Germinal center (tissue), 1 donor: ENCODE results near the gene PELI2.
"Not testable (repeated sequence)": the region's sequence is repeated elsewhere in the genome, so short reads cannot be mapped to it uniquely, and the experiment has no call there.

ENCODE experiments used
- DNase-seq: peaks from one replicate; pipeline ENCODE4 v3.0.0; 2012; ENCODE audit warnings: mixed read lengths, low spot score

Gene PELI2

DNA sequence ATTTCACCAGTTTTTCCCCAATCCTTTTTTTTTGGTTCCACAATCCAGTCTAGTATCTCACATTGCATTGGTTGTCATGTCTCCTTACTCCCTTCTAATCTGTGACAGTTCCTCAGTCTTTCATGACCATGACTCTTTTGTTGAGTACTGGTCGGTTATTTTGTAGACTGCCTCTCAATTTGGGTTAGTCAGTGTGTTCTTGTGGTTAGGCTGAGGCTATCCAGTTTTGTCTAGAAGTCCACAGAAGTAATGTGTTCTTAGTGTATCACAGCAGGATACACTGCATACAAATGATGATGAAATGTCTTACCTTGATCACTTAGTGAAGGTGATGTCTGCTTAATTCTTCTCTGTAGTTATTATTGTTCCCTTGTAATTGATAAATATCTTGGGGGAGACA lies 24.8 kb downstream of the PELI2 start:
- DNase-seq = no peak

DNA sequence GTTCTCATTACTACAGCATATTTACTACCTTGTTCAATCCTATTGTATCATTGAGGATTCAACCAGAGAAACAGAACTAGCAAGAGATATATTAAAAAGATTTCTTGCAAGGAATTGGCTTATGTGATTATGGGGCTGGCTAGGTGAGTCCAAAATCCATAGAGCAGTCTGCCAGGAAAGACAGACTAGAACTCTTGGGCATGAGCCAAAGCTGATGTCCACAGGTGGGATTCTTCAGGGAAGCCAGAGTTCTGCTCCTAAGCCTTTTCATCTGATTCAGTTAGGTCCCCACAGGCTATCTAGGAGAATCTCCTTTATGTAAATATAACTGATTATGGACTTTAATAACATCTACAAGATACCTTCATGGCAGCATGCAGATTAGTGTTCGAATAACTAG lies 26.0 kb downstream of the PELI2 start:
- no peak for DNase-seq

DNA sequence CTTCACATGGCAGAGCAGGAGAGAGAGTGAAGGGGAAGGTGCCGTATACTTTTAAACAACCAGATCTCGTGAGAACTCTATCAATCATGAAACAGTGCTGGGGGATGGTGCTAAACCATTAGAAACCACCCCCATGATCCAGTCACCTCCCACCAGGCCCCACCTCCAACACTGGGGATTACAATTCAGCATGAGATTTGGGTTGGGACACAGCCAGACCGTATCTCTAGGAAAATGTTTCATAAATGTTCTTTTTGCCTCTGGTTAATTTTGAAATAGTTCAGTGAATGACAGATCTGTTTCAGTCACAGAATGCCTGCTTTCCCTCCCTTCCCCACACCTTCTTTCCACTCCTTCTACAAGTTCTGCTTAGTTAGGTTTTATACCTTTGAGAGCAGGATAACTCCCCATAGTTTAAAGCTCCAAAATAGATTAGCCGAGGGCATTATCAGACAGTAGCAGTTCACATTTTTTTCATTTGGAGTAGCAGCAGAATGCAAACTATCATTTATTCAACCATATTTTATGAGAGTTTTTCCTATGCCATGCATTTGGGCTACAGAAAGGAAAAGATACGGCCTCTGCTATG lies 27.1 kb downstream of the PELI2 start:
- no peak for DNase-seq

DNA sequence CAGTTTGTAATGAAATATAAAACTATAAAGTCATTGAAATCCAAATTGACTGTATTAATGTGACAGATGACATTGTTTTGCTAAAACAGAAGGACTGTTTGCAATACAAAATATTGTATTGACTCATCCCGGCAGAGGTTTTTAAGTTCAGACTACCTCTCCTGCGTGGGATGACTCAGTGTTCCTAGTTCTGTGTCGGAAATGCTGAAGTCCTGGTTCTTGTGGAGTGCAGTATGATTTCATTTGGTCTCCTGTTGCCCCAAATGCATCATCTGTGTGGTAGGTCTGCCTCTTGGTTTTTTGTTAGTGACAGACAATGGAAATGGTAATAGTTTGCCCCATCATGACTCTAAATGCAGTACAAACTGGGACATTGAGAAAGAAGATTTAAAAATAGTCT lies 27.8 kb downstream of the PELI2 start:
- no peak for DNase-seq

DNA sequence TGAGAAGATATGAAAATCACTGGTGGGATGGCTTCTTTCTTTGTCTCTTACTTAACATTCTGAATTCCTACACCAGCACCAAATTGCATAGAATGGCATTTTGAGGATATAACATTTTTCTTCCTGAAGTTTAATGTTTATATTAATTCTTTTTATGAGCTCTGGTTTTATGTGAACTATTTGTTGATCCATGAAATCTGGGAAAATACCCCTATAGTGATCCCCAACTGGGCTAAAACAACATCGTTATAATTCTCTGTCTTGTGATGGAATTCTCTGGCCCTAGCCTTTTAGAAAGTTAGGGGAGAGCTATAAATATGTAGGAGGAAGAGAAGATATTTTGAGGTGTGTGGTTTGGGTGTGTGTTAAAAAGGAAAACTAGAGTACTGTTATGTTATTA lies 29.2 kb downstream of the PELI2 start:
- DNase-seq = no peak

DNA sequence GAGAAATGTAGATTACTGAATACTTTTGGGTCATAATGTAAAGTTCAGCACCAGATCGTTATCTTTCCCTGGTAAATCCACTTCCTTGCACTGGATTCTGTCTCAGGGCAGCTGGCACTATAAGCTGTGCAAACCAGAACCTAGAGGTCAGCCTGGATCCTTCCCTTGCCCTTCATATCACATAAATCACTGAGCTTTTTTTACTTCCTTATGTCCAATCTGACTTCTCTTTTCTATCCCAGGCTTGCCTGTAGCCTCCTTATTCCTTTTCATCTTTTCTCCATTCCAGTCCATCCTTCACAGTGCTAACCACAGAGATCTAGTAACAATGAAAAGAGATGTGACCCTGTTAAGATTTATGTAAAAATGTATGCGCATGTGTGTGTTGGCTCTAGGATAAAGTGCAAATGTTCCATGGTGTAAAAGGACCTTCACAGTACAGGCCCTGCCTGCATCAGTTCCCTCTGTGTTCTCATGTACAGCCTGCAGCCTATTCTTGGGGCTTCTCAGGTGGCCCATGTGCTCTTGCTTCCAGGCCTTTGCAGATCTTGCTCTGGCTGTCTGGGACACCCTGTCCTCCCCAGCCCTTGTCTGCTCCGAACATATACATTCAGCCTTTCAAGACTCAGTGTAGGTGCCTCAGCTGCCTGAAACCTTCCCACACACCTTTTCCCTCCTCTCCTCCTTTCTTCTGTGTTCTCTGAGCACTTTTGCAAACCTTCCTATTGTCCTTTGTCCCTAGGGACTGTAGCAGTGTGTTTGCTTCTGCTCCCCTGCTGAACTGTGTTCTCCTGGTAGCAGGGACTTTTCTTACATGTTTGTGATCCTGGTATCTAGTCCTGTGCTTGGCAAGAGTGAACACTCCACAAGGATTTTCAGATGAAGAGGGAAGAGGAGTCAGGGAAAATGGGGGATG lies 30.0 kb downstream of the PELI2 start:
- DNase-seq = no peak

DNA sequence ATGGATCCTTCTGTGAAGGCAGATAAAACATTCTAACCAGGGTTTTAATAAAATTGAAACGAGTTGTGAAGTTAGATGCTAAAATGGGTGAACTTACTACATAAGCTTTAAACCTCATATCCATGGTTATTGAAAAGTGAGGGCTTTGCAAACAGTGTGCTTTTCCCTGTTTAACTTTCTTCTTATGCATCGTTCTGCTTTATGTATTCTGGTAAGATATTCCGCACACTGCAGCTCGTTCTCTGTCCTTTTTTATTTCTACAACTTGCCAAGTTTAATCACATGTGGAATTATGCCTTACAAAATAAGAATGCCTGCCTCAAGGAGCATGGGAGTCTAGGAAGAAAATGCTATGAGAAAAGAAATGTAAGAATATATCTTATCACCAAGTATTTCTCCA lies 30.9 kb downstream of the PELI2 start:
- DNase-seq = no peak

DNA sequence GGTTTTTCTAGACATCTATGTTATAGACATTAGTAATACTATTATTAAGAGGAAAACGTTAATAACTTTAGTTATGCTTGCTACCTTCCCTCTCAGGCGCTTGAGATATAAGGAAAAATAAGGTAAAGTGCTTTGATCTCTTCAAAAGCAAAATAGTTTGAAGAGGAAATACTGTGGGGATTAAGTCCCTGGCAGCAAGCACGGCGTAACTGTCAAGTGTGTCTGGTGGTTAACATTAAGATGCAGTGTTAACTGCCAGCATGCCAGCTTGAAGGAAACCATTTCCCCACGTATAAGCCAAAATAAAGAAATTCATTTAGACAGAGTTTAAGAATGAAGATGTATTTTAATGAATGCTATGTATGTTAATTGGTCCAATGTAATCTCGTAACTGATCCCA lies 31.8 kb downstream of the PELI2 start:
- no peak for DNase-seq

DNA sequence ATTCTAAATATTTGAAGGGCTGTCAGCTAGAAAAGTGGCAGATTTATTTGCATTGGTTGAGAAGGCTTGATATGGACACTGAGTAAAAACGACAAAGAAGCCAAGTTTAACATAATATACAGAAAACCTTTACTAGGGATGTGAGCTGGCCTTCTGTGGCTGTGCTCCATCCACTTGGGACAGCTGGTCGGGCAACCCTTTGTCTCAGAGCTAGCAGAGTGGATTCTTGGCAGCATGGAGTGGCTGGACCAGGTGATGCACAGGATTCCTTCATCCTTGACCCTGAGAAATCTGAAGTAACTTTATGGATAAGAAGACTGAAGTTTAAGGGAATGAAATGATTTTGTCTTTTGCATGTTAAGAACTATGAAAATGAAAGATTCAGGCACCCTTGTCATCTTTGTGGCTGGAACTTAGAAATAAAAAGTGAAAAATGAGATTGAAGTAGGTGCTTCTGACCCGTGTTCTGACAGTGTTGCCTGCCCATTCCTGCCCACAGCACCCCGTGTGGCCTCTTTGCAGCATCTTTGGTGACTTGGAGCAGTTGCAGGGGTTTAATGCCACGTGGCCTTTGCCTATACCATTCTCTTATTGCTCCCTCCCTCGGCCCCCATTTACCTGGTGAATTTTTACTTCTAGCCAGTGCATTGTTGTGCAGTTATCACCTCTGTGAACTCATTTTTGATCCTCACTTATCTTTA lies 32.6 kb downstream of the PELI2 start:
- DNase-seq = no peak

DNA sequence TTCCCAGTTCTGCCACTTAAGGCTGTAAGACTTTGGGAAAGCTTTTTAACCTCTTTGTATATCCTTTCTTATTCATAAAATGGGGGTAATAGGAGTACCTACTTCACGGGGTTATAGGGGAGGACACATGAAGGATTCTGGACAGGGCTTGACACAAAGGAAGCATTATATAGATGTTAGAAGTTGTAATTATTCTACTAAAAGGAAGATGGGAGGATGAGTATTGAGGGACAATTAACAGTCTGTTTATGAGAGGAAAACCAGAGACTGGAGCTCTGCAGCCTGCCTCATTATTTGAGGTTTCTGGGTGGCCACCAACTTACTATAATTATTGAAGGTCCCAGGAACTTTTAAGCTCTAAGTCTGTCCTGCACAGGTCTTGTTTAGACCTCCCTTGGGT lies 34.0 kb downstream of the PELI2 start:
- no peak for DNase-seq

DNA sequence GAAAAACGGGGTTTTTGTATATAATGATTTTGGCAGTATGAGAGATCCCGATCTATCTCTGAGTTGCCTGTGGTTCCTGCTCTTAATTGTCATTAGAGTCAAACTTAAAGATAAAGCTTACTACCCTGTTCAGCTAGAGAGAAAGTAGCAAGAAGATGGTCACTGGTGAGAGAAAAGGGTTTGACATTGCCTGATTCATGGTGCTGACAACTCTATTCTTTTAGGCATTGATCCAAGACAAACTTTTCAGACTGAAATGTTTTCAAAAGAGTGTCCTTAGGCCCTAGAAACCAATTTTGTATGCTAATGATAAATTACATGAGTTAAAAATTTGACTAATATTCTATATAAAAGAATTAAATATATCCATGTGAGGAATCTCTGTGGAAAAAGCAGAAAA lies 35.1 kb downstream of the PELI2 start:
- DNase-seq = no peak

DNA sequence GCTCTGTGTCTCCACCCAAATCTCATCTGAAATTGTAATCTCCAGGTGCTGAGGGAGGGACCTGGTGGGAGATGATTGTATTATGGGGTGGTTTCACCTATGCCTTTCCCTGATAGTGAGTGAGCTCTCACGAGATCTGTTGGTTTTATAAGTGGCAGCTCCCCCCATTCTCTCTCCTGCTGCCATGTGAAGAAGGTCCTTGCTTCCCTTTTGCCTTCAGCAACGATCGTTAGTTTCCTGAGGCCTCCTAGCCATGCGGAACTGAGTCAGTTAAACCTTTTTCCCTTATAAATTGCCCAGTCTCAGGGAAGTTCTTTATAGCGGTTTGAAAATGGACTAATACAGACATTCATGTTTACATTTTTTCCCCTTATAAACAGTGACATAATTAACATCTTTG lies 36.1 kb downstream of the PELI2 start:
- DNase-seq = no peak

DNA sequence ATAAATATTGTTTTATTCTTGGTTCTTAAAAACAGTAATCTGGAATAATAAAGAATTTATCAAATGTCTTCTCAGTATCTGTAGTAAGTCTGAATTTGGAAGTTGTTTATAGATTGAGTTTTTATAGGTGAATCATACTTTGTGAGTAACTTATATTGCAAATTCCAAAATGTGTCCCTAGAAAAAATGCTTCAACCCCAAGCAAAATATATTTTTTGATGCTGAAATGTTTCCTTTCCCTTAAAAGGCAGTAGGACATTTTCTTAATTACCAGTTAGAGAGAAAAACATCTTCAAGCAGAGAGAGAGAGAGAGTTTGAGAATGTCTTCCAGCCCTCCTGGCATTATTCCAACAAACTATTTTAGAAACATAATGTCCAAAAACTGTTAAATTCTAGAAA lies 37.9 kb downstream of the PELI2 start:
- no peak for DNase-seq

DNA sequence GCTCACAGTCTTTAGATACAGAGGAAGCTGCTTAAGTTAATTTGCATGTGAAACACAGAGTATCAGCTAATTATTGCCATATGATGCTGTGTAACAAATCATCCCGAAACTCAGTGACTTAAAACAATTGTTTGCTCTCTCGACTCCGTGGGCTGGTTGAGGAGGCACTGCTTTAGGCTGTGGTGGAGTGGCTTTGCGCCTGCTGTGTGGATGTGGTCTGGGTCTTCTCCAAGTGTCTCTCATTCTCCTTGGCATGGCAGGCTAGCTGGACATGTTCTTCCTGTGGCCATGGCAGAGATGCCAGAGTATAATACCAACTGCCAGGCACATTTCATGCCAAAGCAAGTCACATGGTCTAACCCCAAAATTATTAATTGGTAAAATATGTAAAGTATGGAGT lies 40.9 kb downstream of the PELI2 start:
- DNase-seq = no peak

DNA sequence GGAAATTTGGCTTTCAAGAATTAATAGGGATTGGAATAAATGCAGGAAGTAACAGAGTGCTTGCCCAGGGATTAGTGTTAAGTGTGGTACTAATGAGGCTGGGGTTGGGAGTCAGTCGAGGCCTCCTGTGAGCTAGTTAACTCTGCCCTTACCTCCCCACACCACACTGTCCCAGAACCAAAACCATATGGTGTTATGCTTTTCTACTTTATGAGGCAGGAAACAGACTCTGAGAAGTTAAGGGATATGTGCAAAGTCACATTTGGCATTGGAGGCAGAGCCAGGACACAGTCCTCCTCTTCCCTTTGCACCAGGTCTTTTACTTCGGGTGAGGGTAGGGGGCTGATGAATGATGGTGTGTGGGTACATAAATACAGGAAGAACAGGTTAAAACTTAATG lies 41.9 kb downstream of the PELI2 start:
- DNase-seq = no peak

DNA sequence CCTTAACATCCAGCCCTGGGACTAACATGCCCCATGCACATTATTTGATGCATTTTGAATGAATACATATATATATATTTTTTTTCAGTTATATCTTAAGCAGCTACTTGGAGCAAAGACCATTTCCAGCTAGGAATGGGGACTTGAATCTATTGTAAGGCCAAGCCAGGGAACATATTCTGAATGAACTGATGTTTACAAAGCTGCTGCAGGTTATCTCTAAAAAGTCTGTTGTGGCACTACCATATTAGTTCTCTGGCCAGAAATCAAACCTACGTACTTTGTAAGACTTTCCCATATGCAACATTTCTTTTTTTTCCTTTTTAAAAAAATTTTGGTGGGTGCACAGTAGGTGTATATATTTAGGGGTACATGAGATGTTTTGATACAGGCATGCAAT lies 43.4 kb downstream of the PELI2 start:
- DNase-seq = no peak

DNA sequence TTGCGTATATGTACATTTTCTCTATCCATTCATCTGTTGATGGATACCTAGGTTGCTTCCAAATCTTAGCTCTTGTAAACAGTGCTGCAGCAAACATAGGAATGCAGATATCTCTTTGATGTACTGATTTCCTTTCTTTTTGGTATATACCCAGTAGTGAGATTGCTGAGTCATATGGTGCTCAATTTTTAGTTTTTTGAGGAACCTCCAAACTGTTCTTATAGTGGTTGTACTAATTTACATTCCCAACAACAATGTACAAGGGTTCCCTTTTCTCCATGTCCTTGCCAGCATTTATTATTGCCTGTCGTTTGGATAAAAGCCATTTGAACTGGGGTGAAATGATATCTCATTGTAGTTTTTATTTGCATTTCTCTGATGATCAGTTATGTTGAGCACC lies 44.3 kb downstream of the PELI2 start:
- DNase-seq = no peak

DNA sequence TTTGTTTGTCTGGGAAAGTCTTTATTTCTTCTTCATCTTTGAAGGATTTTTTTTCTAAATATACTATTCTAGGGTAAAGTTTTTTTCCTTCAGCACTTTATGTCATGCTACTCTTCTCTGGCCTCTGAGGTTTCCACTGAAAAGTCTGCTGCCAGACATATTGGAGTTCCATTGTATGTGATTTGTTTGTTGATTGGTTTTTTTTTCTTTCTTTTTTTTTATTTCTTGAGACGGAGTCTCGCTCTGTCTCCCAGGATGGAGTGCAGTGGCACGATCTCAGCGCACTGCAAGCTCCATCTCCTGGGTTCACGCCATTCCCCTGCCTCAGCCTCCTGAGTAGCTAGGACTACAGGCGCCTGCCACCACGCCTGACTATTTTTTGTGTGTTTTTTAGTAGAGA lies 48.4 kb downstream of the PELI2 start:
- not testable (repeated sequence) for DNase-seq

DNA sequence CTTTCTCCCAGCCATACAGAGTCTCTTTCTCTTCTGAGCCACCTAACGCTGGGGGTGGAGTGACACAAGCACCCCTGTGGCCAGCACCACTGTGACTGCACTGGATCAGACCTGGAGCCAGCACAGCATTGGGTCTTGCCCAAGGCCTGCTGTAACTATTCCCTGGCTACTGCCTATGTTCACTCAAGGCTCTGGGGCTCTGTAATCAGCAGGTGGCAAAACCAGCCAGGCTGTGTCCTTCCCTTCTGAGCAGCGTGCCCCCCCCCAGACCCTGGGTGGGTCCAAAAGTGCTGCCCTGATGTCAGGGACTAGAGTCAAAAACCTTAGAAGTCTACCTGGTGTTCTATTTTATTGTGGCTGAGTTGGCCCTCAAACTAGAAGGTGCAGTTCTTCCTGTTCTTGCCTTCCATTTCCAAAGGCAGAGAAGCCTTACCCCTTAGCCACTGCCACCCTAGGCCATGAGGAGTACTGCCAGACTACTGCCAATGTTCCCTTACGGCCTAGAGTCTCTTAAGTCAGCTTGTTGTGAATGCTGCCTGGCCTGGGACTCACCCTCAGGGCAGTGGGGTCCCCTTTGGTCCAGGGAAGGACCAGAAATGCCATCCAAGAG lies 49.9 kb downstream of the PELI2 start:
- no peak for DNase-seq

DNA sequence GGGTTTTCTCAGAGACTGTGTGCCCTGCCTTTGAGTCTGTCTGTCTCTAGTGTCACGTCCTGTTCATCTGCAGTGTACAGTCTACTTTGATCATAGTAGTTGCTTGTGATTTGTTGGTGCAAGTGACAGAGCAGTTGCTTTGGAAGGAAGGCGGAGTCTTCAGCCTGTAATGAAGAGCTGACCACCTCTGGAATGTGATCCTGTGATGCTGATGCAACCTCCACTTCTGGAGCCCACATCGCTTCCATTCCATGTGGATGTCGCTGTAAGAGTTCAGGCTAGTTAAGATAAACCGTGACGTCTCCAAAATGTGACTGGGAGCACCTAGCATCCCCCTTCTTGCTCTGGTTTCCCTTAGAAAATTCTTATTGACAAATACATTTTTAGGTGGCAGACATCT lies 51.8 kb downstream of the PELI2 start:
- DNase-seq = no peak

DNA sequence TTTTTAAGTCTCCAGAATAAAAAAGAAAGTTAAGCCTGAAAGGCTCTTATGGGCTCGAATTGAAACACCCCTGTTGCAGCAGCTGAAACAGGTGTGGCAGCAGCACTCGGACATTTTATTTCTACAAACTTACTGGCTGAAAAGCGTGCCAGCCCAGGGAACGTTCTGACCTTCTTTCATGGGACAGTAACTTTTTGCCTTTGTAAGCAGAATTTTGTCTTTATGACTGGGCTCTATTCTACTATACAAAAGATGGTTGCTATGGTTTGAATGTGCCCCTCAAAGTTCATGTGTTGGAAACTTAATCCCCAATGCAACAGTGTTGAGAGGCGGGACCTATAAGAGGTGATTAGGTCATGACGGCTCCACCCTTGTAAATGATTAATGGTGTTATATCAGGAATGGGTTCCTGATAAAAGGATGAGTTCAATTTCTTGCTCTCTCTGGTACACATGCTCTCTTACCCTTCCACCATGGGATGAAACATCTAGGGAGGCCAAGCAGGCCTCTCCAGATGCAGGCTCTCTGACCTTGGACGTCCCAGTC lies 52.7 kb downstream of the PELI2 start:
- DNase-seq = no peak

DNA sequence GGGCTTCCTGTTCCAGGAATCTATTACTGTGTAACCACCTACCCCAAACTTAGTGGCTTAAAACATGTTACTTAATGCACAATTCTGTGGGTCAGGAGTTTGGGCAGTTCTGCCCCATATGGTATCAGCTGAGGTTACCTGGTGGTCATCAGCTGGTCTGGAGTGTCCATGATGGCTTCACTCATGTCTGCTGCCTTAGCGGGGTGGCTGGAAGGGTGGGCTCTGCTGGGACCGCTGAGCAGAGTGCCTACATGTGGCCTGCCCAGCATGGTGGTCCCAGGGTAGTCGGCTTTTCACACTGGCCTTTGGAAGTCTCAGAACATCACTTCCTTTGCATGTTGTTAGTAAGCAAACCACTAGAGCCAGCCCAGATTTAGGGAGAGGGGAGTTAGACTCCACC lies 53.9 kb downstream of the PELI2 start:
- no peak for DNase-seq

DNA sequence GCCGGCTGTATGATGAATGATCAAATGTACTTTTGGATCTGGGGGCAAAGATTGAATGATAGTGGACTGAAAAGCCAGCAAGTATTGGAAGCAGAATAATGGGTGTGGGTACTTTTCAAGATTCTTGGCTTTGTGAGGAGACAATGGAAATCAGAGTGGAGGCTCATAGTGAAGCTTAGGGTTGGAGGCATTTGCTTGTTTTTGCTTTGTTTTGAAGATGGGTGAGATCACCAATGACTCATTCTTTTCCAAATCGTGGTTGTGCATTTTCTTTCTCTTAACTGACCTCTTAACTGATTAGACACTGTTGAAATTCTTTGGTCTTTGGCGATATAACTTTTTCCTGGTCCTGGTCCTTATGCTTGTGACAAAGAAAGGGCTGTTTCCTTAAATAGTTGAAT lies 54.4 kb downstream of the PELI2 start:
- DNase-seq = no peak
